ENCODE measurements around the gene ZNF107.

ZNF107 gene

DNA sequence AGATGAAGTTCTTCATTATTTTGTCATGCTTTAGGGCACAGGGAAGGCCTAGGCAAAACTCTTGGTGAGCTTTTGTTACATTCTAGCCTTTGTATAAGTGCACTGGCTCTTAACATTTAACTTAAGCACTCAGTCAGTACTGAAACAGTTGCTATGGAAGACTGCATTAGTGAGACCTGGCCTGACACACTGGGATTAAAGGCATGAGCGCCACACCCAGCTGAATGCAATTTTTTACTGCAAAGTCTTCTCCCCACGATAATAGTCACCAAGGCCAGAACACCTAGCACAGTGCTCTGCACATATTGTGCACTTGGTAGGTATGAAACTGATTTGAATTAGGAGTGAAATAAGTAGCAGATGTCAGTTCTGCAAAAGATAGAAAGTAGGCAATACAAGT lies 87.1 kb downstream of the ZNF107 start:
- no peak for TF ChIP-seq FOXP2 (optimal IDR thresholded peaks at IDR 0.05; ENCODE audit: borderline replicate concordance, extremely low read depth, extremely low read length, insufficient read depth)
- TF ChIP-seq, protein P1, sequence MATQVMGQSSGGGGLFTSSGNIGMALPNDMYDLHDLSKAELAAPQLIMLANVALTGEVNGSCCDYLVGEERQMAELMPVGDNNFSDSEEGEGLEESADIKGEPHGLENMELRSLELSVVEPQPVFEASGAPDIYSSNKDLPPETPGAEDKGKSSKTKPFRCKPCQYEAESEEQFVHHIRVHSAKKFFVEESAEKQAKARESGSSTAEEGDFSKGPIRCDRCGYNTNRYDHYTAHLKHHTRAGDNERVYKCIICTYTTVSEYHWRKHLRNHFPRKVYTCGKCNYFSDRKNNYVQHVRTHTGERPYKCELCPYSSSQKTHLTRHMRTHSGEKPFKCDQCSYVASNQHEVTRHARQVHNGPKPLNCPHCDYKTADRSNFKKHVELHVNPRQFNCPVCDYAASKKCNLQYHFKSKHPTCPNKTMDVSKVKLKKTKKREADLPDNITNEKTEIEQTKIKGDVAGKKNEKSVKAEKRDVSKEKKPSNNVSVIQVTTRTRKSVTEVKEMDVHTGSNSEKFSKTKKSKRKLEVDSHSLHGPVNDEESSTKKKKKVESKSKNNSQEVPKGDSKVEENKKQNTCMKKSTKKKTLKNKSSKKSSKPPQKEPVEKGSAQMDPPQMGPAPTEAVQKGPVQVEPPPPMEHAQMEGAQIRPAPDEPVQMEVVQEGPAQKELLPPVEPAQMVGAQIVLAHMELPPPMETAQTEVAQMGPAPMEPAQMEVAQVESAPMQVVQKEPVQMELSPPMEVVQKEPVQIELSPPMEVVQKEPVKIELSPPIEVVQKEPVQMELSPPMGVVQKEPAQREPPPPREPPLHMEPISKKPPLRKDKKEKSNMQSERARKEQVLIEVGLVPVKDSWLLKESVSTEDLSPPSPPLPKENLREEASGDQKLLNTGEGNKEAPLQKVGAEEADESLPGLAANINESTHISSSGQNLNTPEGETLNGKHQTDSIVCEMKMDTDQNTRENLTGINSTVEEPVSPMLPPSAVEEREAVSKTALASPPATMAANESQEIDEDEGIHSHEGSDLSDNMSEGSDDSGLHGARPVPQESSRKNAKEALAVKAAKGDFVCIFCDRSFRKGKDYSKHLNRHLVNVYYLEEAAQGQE (IDR thresholded peaks at IDR 0.05; ENCODE audit: insufficient read depth in 1 of 2, low read depth in 2 of 2, low read length in 2 of 2), result no peak
- TF ChIP-seq TAF1 (IDR thresholded peaks at IDR 0.05; ENCODE audit: borderline replicate concordance, insufficient read depth, low read length), result no peak
- TF ChIP-seq POLR2AphosphoS5 (IDR thresholded peaks at IDR 0.05; ENCODE audit: low read depth, low read length), result no peak
- TF ChIP-seq SIN3A (IDR thresholded peaks at IDR 0.05; ENCODE audit: borderline replicate concordance, insufficient read depth, low read length), result no peak

DNA sequence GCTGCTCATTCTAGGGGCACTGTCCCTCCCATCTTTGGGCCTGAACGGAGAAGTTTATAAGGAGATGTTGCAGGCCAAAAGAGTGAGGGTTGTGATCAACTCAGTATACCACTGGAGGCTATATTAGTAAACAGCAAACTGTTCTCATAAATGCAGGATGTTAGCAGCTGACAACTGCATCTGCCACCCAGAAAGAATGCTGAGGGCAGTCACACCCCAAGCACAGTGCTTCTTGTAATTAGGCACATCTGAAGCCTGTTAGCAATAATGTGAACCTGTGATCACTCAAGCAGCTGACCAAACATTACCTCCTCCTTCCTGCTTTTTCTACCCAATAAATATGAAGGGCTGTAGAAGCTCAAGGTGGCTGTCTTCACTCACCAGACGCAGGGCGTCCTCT lies 89.9 kb downstream of the ZNF107 start:
- TF ChIP-seq POLR2AphosphoS5 (IDR thresholded peaks at IDR 0.05; ENCODE audit: low read depth, low read length) (no peak), FOXP2 (optimal IDR thresholded peaks at IDR 0.05; ENCODE audit: borderline replicate concordance, extremely low read depth, extremely low read length, insufficient read depth) (no peak), SIN3A (IDR thresholded peaks at IDR 0.05; ENCODE audit: borderline replicate concordance, insufficient read depth, low read length) (no peak), TAF1 (IDR thresholded peaks at IDR 0.05; ENCODE audit: borderline replicate concordance, insufficient read depth, low read length) (no peak)
- TF ChIP-seq, protein P1 (IDR thresholded peaks at IDR 0.05; ENCODE audit: insufficient read depth in 1 of 2, low read depth in 2 of 2, low read length in 2 of 2), result no peak

DNA sequence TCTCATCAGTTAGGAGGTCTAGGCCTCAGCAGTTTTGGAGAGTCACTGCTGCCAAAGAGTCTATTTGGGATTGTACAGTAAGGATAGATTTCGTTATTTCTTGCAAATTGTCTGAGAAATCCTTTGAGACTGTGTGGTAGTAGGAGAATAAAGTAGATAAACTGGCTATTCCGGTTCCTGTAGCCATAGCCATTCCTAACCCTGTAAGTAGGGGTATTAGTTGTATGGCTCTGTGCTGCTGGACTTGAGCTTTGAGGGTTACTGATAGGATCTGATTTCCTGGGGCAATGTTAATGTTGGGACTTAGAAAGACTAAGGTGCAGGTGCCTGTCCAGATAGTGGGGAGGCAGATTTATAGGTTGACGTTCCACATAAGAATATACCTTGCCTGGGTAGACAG lies 92.2 kb downstream of the ZNF107 start:
- TF ChIP-seq FOXP2 (optimal IDR thresholded peaks at IDR 0.05; ENCODE audit: borderline replicate concordance, extremely low read depth, extremely low read length, insufficient read depth) (no peak), TAF1 (IDR thresholded peaks at IDR 0.05; ENCODE audit: borderline replicate concordance, insufficient read depth, low read length) (no peak), SIN3A (IDR thresholded peaks at IDR 0.05; ENCODE audit: borderline replicate concordance, insufficient read depth, low read length) (no peak), POLR2AphosphoS5 (IDR thresholded peaks at IDR 0.05; ENCODE audit: low read depth, low read length) (no peak)
- TF ChIP-seq, protein P1 (IDR thresholded peaks at IDR 0.05; ENCODE audit: insufficient read depth in 1 of 2, low read depth in 2 of 2, low read length in 2 of 2), result no peak

Measured in PFSK-1 (cell line).